ENCODE results near the gene RNF148. TPM values are rescaled to one million over a fixed set of nuclear protein-coding genes. Genes with fewer than 3 reads are reported as not detected.

RNF148 gene
- total and polyA plus RNA-seq, 2 of the 8 experiments (the other 6 are each of a cell fraction or from before 2014, with no cell fraction given), result 0.27 to 0.45 TPM

- no peak for TF ChIP-seq NRF1 (IDR thresholded peaks at IDR 0.05; ENCODE audit: low read depth, low read length)
- no peak within 1 kb of the TSS for H3K4me3 ChIP-seq (ENCODE audit: extremely low read depth in 1 of 4, insufficient read depth in 2 of 4, low read depth in 3 of 4, low read length in 4 of 4)
- no peak within 1 kb of the TSS for H3K4me2 ChIP-seq (ENCODE audit: insufficient read depth in 1 of 2, low read depth in 2 of 2, low read length in 2 of 2)
- H4K91ac ChIP-seq (replicated peaks; ENCODE audit: insufficient read length, low read length), result no peak within 1 kb of the TSS
- H2BK20ac ChIP-seq (ENCODE audit: low read length), result no peak within 1 kb of the TSS
- no peaks in the 10 kb centered on the region for H3K23me2 ChIP-seq (ENCODE audit: low read depth, low read length)
- H2BK120ac ChIP-seq (replicated peaks; ENCODE audit: low read depth, low read length), result no peak within 1 kb of the TSS
- no peak within 1 kb of the TSS for H3K18ac ChIP-seq (ENCODE audit: extremely low read depth, low read length)
- no peaks in the 10 kb centered on the region; a peak in 1 of 4 replicates for H3K9me3 ChIP-seq (ENCODE audit: insufficient read depth in 2 of 2, low read depth in 1 of 2, low read length in 1 of 2)
- ChIA-PET CTCF (ENCODE audit: partially characterized antibody) (interaction anchor here (1.0 to 6.4 kb wide), 3 partner anchors 11 to 355 kb away, joined by 3 to 35 read pairs (median 3); no protein-coding TSS in a partner anchor), POLR2A (ENCODE audit: partially characterized antibody) (no interaction called here)
- no peak within 1 kb of the TSS for H2AK5ac ChIP-seq (ENCODE audit: low read depth, low read length)
- H3K23ac ChIP-seq (ENCODE audit: insufficient read length), result no peak within 1 kb of the TSS
- H2AFZ ChIP-seq (ENCODE audit: low read length), result no peak within 1 kb of the TSS
- H2BK5ac ChIP-seq (ENCODE audit: low read depth, low read length), result no peak within 1 kb of the TSS
- H2BK12ac ChIP-seq (ENCODE audit: low read depth, low read length), result no peak within 1 kb of the TSS
- H3K36me3 ChIP-seq (ENCODE audit: control insufficient read depth in 2 of 4, insufficient read depth in 4 of 4, low read length in 3 of 4), result no peaks in the 10 kb centered on the region
- no peak within 1 kb of the TSS for H3K27ac ChIP-seq (ENCODE audit: low read depth, low read length)
- H3K79me1 ChIP-seq (ENCODE audit: low read depth, low read length), result no peaks in the 10 kb centered on the region
- H2BK15ac ChIP-seq (ENCODE audit: low read length), result no peak within 1 kb of the TSS
- no peak for FAIRE-seq
- H3K56ac ChIP-seq (replicated peaks; ENCODE audit: insufficient read length, low read depth, low read length), result no peak within 1 kb of the TSS
- no peak within 1 kb of the TSS for H4K5ac ChIP-seq (ENCODE audit: insufficient read length, low read depth, low read length)
- no peak within 1 kb of the TSS for H3K14ac ChIP-seq (ENCODE audit: insufficient read length)
- H3K79me2 ChIP-seq (ENCODE audit: control insufficient read depth in 1 of 2, insufficient read depth in 2 of 2, low read length in 2 of 2), result no peaks in the 10 kb centered on the region
- no peak for DNase-seq (ENCODE audit: low read depth in 1 of 2, low spot score in 2 of 2)
- H3K4ac ChIP-seq (replicated peaks; ENCODE audit: insufficient read length, low read depth, low read length), result no peak within 1 kb of the TSS
- peaks cover 0 to 8% (median 3%) of the 10 kb centered on the region in 4 experiments; a peak in 3 of 7 replicates for H3K4me1 ChIP-seq (replicated peaks in 1 of 4; ENCODE audit: control insufficient read depth in 3 of 4, insufficient read depth in 4 of 4, low read length in 3 of 4)
- no peaks in the 10 kb centered on the region for H4K20me1 ChIP-seq (replicated peaks in 1 of 2; ENCODE audit: control insufficient read depth in 1 of 2, insufficient read depth in 2 of 2, low read length in 2 of 2)
- no peak within 1 kb of the TSS for H3K9ac ChIP-seq (replicated peaks in 1 of 4; ENCODE audit: extremely low read depth in 1 of 4, low read depth in 3 of 4, low read length in 3 of 4)
- H4K8ac ChIP-seq (ENCODE audit: extremely low read depth, insufficient read depth, low read length), result no peak within 1 kb of the TSS
- no peaks in the 10 kb centered on the region for H3K27me3 ChIP-seq (replicated peaks in 1 of 4; ENCODE audit: control insufficient read depth in 3 of 4, extremely low read depth in 1 of 4, insufficient read depth in 3 of 4, low read length in 3 of 4)
These were observed 3.7 kb downstream of the RNF148 start, which contains the start of gene RNF133 for GRCh38 chr7:122699017-122699416. RNF133 (minus strand) TSS chr7:122699117; CDS start chr7:122698918, 199 bp downstream.

Data from H1 (cell line).